Duodenal mucosa (tissue), 2 donors: ENCODE data around the gene LINC01488.

Experiments used
- H3K27ac ChIP-seq: one replicate; pipeline ENCODE4 v1.7.0; 2013; ENCODE audit warnings: low read depth, low read length
- H3K27me3 ChIP-seq, 2 donors: one replicate each; pipeline ENCODE4 v1.7.0; 2013; ENCODE audit warnings: low read length in 2 of 2, control low read depth in 1 of 2; ENCODE audit not compliant: insufficient read depth in 2 of 2, control insufficient read depth in 1 of 2
- H3K36me3 ChIP-seq, 2 donors: one replicate each; pipeline ENCODE4 v1.7.0; 2013; ENCODE audit warnings: low read length in 2 of 2, control low read depth in 1 of 2; ENCODE audit not compliant: insufficient read depth in 2 of 2, control insufficient read depth in 1 of 2
- H3K4me1 ChIP-seq, 2 donors: one replicate each; pipeline ENCODE4 v1.7.0; 2013; ENCODE audit warnings: low read length in 2 of 2, control low read depth in 1 of 2; ENCODE audit not compliant: insufficient read depth in 2 of 2, control insufficient read depth in 1 of 2
- H3K4me3 ChIP-seq, 2 donors: one replicate each; pipeline ENCODE4 v1.7.0; 2013; ENCODE audit warnings: low read length in 2 of 2, low read depth in 1 of 2
- H3K9ac ChIP-seq, 2 donors: one replicate each; pipeline ENCODE4 v1.7.0; 2013; ENCODE audit warnings: low read length in 2 of 2, low read depth in 1 of 2
- H3K9me3 ChIP-seq, 2 donors: one replicate each; pipeline ENCODE4 v1.7.0; 2013; ENCODE audit warnings: low read length in 2 of 2, control low read depth in 1 of 2; ENCODE audit not compliant: control insufficient read depth in 1 of 2

Gene LINC01488

GRCh38 chr11:69499918-69500284 lies 18.4 kb downstream of the LINC01488 start:
- Histone ChIP-seq H3K4me3 (peak overlapping the region in 1 of 2 donors; percentile 7), H3K36me3 (no peaks in the 10 kb centered on the region), H3K9me3 (no peaks in the 10 kb centered on the region), H3K27ac (no peak overlapping the region), H3K27me3 (no peaks in the 10 kb centered on the region), H3K4me1 (peaks cover 50 to 54% of the 10 kb centered on the region in 2 donors), H3K9ac (no peak overlapping the region)

GRCh38 chr11:69500285-69501120 lies 19.0 kb downstream of the LINC01488 start:
- no peak overlapping the region for H3K9ac ChIP-seq
- H3K27ac ChIP-seq: no peak overlapping the region
- H3K9me3 ChIP-seq: no peaks in the 10 kb centered on the region
- H3K4me1 ChIP-seq: peaks cover 53 to 57% of the 10 kb centered on the region in 2 donors
- H3K27me3 ChIP-seq: no peaks in the 10 kb centered on the region
- H3K36me3 ChIP-seq: no peaks in the 10 kb centered on the region
- peak overlapping the region; percentile 7 to 17 for H3K4me3 ChIP-seq

- Histone ChIP-seq H3K27ac (no peak overlapping the region), H3K27me3 (no peaks in the 10 kb centered on the region), H3K4me1 (peaks cover 56 to 61% of the 10 kb centered on the region in 2 donors), H3K4me3 (no peak overlapping the region), H3K36me3 (no peaks in the 10 kb centered on the region), H3K9me3 (no peaks in the 10 kb centered on the region), H3K9ac (no peak overlapping the region)
Measured at GRCh38 chr11:69501121-69501489, 19.6 kb downstream of the LINC01488 start.

- H3K27ac ChIP-seq: no peak overlapping the region
- H3K4me3 ChIP-seq: no peak overlapping the region
- H3K27me3 ChIP-seq: no peaks in the 10 kb centered on the region
- H3K9ac ChIP-seq: no peak overlapping the region
- no peaks in the 10 kb centered on the region for H3K9me3 ChIP-seq
- H3K4me1 ChIP-seq: peaks cover 51 to 53% of the 10 kb centered on the region in 2 donors
- no peaks in the 10 kb centered on the region for H3K36me3 ChIP-seq
Measured at GRCh38 chr11:69501891-69502860, 20.7 kb downstream of the LINC01488 start.

GRCh38 chr11:69504127-69504526 lies 22.7 kb downstream of the LINC01488 start:
- H3K4me3 ChIP-seq: no peak overlapping the region
- H3K9me3 ChIP-seq: no peaks in the 10 kb centered on the region
- H3K4me1 ChIP-seq: peaks cover 48 to 51% of the 10 kb centered on the region in 2 donors
- peak overlapping the region in 1 of 2 donors; percentile 18 for H3K9ac ChIP-seq
- H3K36me3 ChIP-seq: no peaks in the 10 kb centered on the region
- H3K27me3 ChIP-seq: no peaks in the 10 kb centered on the region
- H3K27ac ChIP-seq: no peak overlapping the region

GRCh38 chr11:69504576-69505335 lies 23.3 kb downstream of the LINC01488 start:
- Histone ChIP-seq H3K9ac (peak overlapping the region in 1 of 2 donors; percentile 18), H3K4me1 (peaks cover 45 to 46% of the 10 kb centered on the region in 2 donors), H3K36me3 (no peaks in the 10 kb centered on the region), H3K9me3 (no peaks in the 10 kb centered on the region), H3K4me3 (no peak overlapping the region), H3K27me3 (no peaks in the 10 kb centered on the region), H3K27ac (no peak overlapping the region)

GRCh38 chr11:69508974-69509373 lies 27.5 kb downstream of the LINC01488 start:
- H3K4me3 ChIP-seq: no peak overlapping the region
- H3K9ac ChIP-seq: no peak overlapping the region
- H3K9me3 ChIP-seq: no peaks in the 10 kb centered on the region
- H3K27me3 ChIP-seq: no peaks in the 10 kb centered on the region
- peaks cover 15 to 24% of the 10 kb centered on the region in 2 donors for H3K4me1 ChIP-seq
- no peak overlapping the region for H3K27ac ChIP-seq
- H3K36me3 ChIP-seq: no peaks in the 10 kb centered on the region

- no peak overlapping the region for H3K27ac ChIP-seq
- H3K4me1 ChIP-seq: peaks cover 12 to 20% of the 10 kb centered on the region in 2 donors
- H3K27me3 ChIP-seq: no peaks in the 10 kb centered on the region
- no peak overlapping the region for H3K4me3 ChIP-seq
- H3K9ac ChIP-seq: no peak overlapping the region
- H3K9me3 ChIP-seq: no peaks in the 10 kb centered on the region
- no peaks in the 10 kb centered on the region for H3K36me3 ChIP-seq
Measured at GRCh38 chr11:69509381-69509780, 27.9 kb downstream of the LINC01488 start.

GRCh38 chr11:69509846-69510390 lies 28.5 kb downstream of the LINC01488 start:
- Histone ChIP-seq H3K27me3 (no peaks in the 10 kb centered on the region), H3K9ac (no peak overlapping the region), H3K4me3 (no peak overlapping the region), H3K9me3 (no peaks in the 10 kb centered on the region), H3K36me3 (no peaks in the 10 kb centered on the region), H3K4me1 (peaks cover 7 to 16% of the 10 kb centered on the region in 2 donors), H3K27ac (no peak overlapping the region)
